HEK293T (cell line): ENCODE data around the gene P4HTM.

Source experiments
- CTCF ChIA-PET: fragments of 350-600 bp; formaldehyde crosslinking; extraction: SDS; loops from one replicate; lab custom pipeline; 2021; ENCODE audit warnings: antibody characterized with exemption, inconsistent platforms; lab: Yijun Ruan, JAX
- POLR2A ChIA-PET: fragments of 350-600 bp; formaldehyde crosslinking; extraction: SDS; loops from one replicate; lab custom pipeline; 2020; ENCODE audit warnings: antibody characterized with exemption, inconsistent platforms; lab: Yijun Ruan, JAX
- DNase-seq: peaks from one replicate; pipeline ENCODE4 v3.0.0; 2012; ENCODE audit warnings: mixed read lengths; ENCODE audit errors: extremely low spot score
- ARNT ChIP-seq: fragments of 450-650 bp; IDR thresholded peaks from 2 replicates; pipeline ENCODE4 v1.6.1; 2017; ENCODE audit warnings: mild to moderate bottlenecking
- BHLHE40 ChIP-seq: fragments of 450-650 bp; IDR thresholded peaks from 2 replicates; pipeline ENCODE4 v1.6.1; 2016; ENCODE audit warnings: mild to moderate bottlenecking, moderate library complexity, borderline replicate concordance
- CTBP1 ChIP-seq: fragments of 450-650 bp; IDR thresholded peaks from 2 replicates; pipeline ENCODE4 v1.6.1; 2016; ENCODE audit warnings: borderline replicate concordance
- ELF4 ChIP-seq: fragments of 450-650 bp; IDR thresholded peaks from 2 replicates; pipeline ENCODE4 v1.6.1; 2017; ENCODE audit warnings: antibody characterized with exemption
- FOXA1 ChIP-seq: fragments of 450-650 bp; IDR thresholded peaks from 2 replicates; pipeline ENCODE4 v1.6.1; 2016; ENCODE audit warnings: mild to moderate bottlenecking
- FOXK2 ChIP-seq: fragments of 450-650 bp; IDR thresholded peaks from 2 replicates; pipeline ENCODE4 v1.6.1; 2016; ENCODE audit warnings: mild to moderate bottlenecking
- FOXM1 ChIP-seq: fragments of 450-650 bp; IDR thresholded peaks from 2 replicates; pipeline ENCODE4 v1.6.1; 2017; ENCODE audit warnings: mild to moderate bottlenecking, borderline replicate concordance
- HDGF ChIP-seq: fragments of 450-650 bp; IDR thresholded peaks from 2 replicates; pipeline ENCODE4 v1.6.1; 2017; ENCODE audit warnings: antibody characterized with exemption, borderline replicate concordance
- L3MBTL2 ChIP-seq: fragments of 450-650 bp; conservative IDR thresholded peaks from 2 replicates; pipeline ENCODE4 v1.6.1; 2016; ENCODE audit warnings: mild to moderate bottlenecking
- LEF1 ChIP-seq: fragments of 450-650 bp; IDR thresholded peaks from 2 replicates; pipeline ENCODE4 v1.6.1; 2017; ENCODE audit warnings: mild to moderate bottlenecking, borderline replicate concordance
- NFRKB ChIP-seq: fragments of 450-650 bp; IDR thresholded peaks from 2 replicates; pipeline ENCODE4 v1.6.1; 2016; ENCODE audit warnings: mild to moderate bottlenecking, moderate library complexity
- SP1 ChIP-seq: fragments of 450-650 bp; IDR thresholded peaks from 2 replicates; pipeline ENCODE4 v1.6.1; 2017
- SUZ12 ChIP-seq: fragments of 450-650 bp; IDR thresholded peaks from 2 replicates; pipeline ENCODE4 v1.6.1; 2016; ENCODE audit warnings: mild to moderate bottlenecking
- TARDBP ChIP-seq: fragments of 450-650 bp; IDR thresholded peaks from 2 replicates; pipeline ENCODE4 v1.6.1; 2016
- ZNF384 ChIP-seq: fragments of 450-650 bp; IDR thresholded peaks from 2 replicates; pipeline ENCODE4 v1.6.1; 2016
- TF ChIP-seq, protein P1 (sequence below): fragments of 450-650 bp; IDR thresholded peaks from 2 replicates; pipeline ENCODE4 v1.6.1; 2016

Gene P4HTM

DNA sequence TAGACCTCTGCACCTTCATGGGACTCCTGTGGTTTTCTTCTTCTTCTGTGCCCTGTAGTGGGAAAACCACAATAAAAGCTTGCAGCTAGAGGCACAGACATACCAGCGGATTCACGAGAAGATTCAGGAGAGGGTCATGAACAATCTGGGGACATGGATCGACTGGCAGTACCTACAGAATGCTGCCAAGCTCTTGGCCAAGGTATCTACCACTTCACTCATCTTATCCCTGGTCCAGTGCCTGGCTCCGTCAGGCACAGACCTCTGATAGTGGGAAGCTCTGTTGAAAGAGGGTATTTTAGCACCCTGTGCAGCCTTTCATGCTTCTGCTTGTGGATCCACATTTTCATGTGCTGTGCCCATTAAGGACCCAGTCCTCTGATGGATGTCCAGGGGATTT is 9.7 kb upstream of the P4HTM start:
- CTCF ChIA-PET, result no interaction called here
- POLR2A ChIA-PET, result interaction anchor here (1.8 to 2.0 kb wide), 2 partner anchors 9 to 27 kb away, joined by 5 to 7 read pairs; partner anchors contain the start of gene WDR6
- DNase-seq, result no peak
- TF ChIP-seq LEF1, result no peak

DNA sequence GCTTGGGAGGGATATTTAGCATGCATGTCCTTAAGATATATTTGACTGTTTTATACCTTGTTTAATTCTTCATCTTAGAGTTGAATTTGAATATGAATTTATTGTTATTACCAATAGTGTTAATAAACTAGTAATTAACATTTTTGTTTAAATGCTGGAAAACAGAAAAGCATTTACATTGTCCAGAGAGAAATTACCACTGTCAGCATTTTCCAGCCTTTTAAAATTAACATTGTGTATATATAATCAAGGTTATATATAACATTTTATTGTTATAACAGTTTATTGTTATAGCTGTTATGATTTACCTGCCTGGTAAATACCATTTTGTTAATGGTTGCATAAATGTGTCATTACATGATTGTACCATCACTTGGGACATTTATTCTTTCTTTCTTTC is 8.0 kb upstream of the P4HTM start:
- POLR2A ChIA-PET, result interaction anchor here (1.8 to 2.0 kb wide), 2 partner anchors 8 to 25 kb away, joined by 5 to 7 read pairs; partner anchors contain the start of gene WDR6

DNA sequence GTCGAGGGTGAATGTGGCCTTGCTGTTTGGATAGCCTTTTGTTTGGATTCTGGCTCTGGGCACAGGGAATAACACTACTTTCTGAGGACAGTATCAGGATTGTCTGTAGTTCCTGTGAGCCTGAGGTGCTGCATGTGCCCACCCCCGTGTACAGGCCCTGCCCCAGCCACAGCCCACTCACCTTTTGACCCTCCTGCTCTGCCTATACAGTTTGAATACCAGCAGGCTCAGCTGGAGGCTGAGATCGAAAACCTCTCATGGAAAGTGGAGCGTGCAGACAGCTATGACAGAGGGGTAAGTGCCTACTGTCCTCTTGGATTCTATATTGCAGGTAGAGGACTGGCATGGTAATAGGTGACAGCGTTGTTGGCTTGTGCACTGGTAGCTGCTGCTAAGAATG is 7.4 kb upstream of the P4HTM start:
- ChIA-PET POLR2A (no interaction called here), CTCF (no interaction called here)
- TF ChIP-seq NFRKB, result no peak
- no peak for TF ChIP-seq SUZ12
- TF ChIP-seq LEF1, result no peak
- no peak for TF ChIP-seq ZNF384
- DNase-seq, result no peak

More for the DNA sequence above, 8.0 kb upstream of the P4HTM start:
- CTCF ChIA-PET, result no interaction called here
- TF ChIP-seq FOXK2 (no peak), NFRKB (no peak), ZNF384 (no peak), FOXA1 (no peak), BHLHE40 (no peak), L3MBTL2 (no peak), SUZ12 (no peak), FOXM1 (no peak), CTBP1 (no peak), SP1 (no peak), TARDBP (no peak), HDGF (no peak), ELF4 (no peak)
- TF ChIP-seq, protein P1, sequence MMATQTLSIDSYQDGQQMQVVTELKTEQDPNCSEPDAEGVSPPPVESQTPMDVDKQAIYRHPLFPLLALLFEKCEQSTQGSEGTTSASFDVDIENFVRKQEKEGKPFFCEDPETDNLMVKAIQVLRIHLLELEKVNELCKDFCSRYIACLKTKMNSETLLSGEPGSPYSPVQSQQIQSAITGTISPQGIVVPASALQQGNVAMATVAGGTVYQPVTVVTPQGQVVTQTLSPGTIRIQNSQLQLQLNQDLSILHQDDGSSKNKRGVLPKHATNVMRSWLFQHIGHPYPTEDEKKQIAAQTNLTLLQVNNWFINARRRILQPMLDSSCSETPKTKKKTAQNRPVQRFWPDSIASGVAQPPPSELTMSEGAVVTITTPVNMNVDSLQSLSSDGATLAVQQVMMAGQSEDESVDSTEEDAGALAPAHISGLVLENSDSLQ, result no peak
- DNase-seq, result no peak

DNA sequence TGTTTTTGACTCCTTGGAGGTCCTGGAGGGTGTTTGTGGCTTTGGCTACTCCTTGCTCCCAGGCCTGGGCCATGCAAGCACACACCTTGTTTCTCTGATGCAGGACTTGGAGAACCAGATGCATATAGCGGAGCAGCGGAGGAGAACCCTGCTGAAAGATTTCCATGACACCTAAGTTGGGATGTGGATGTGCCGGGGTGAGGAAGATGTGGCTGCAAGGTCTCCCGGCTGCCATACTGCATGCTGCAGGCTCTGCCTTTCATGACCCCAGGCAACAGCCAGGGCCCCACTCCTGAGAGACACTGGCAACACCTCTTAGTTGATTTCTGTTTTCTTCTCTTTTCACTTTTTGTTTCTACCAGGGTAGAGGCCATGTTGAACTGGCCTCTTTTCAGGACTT is 6.9 kb upstream of the P4HTM start:
- POLR2A ChIA-PET, result no interaction called here
- CTCF ChIA-PET, result no interaction called here
- TF ChIP-seq, protein P1, result no peak
- TF ChIP-seq SUZ12 (no peak), NFRKB (no peak), TARDBP (no peak)
- DNase-seq, result no peak

DNA sequence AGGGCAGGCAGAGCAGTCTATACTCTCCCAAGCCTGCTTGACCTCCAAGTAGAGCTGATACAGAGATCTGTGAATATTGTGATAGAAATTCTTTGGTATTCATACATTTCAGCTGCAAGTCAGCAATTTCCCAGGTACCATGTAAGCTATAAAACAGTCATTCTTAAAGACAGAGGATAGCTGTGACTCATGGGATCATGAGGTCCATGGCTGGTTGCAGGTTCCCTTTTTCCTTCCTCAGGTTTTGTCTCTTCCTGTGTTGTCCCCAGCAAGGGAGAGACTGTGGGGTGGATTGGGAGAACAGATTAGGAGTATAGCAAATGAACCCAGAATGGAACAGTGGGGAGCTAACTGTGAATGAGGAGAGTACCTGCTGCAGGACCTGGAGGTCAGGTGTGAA is 5.4 kb upstream of the P4HTM start:
- CTCF ChIA-PET, result no interaction called here
- TF ChIP-seq, protein P1, result no peak
- TF ChIP-seq SUZ12 (no peak), ZNF384 (no peak), ARNT (no peak), FOXA1 (no peak), L3MBTL2 (no peak), FOXM1 (no peak), FOXK2 (no peak), BHLHE40 (no peak), ELF4 (no peak), CTBP1 (no peak), TARDBP (no peak), SP1 (no peak), NFRKB (no peak), HDGF (no peak), LEF1 (no peak)

DNA sequence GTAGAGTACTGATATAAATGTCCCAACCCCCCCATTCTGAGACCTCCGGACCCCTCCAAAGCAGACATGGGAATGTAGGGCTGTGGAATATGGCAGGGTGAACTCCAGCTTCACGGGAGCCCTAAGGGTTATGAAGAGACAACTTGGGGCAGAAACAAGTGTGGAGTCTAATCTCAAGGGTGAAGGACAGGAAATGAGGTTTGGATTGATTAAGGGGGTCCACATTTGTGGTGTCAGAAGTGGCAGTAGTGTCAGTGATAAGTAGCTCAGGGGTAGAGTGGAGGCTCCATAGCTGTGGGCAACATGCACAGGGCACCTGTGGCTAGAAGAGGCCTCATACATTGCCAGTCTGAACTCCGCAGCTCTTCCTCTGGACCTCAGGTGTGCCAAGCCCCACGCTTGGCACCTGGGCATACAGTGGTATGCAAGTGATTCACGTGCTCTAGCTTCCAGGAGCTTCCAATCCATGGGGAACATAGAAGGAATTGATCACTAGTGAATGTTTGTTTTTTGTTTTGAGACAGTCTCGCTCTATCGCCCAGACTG is 4.1 kb upstream of the P4HTM start:
- CTCF ChIA-PET, result interaction anchor here (1.2 kb wide), 1 partner anchor 9 kb away, joined by 3 read pairs; no protein-coding TSS in a partner anchor
- POLR2A ChIA-PET, result interaction anchor here (0.8 to 1.3 kb wide), 5 partner anchors 11 to 44 kb away, joined by 3 to 5 read pairs (median 4); partner anchors contain the start of genes IMPDH2, NDUFAF3 and WDR6
- TF ChIP-seq, protein P1, result no peak
- TF ChIP-seq FOXK2 (no peak), L3MBTL2 (no peak), LEF1 (no peak), SUZ12 (no peak), BHLHE40 (no peak), ZNF384 (no peak), SP1 (no peak), FOXA1 (no peak)
- no peak for DNase-seq

More for the DNA sequence above, 5.4 kb upstream of the P4HTM start:
- POLR2A ChIA-PET, result interaction anchor here (0.7 to 1.5 kb wide), 4 partner anchors 9 to 197 kb away, joined by 3 to 6 read pairs (median 3); partner anchors contain the start of gene WDR6
- no peak for DNase-seq
